Measurements from ENCODE around the gene NMS. TPM values are rescaled to one million over a fixed set of nuclear protein-coding genes. Genes with fewer than 3 reads are reported as not detected.

NMS gene
- total and polyA plus RNA-seq, 2 of the 8 experiments (the other 6 are each of a cell fraction or from before 2014, with no cell fraction given): not detected

GRCh38 chr2:100529900-100530299, 59.6 kb downstream of the NMS start:
- no peak overlapping the region for H3K23ac ChIP-seq (ENCODE audit: insufficient read length)
- H3K4ac ChIP-seq (replicated peaks; ENCODE audit: insufficient read length, low read depth, low read length): no peak overlapping the region
- no peaks in the 10 kb centered on the region for H3K27me3 ChIP-seq (replicated peaks in 1 of 4; ENCODE audit: control insufficient read depth in 3 of 4, extremely low read depth in 1 of 4, insufficient read depth in 3 of 4, low read length in 3 of 4)
- no peaks in the 10 kb centered on the region for H3K79me1 ChIP-seq (ENCODE audit: low read depth, low read length)
- H3K9me3 ChIP-seq (ENCODE audit: insufficient read depth in 2 of 2, low read depth in 1 of 2, low read length in 1 of 2): no peaks in the 10 kb centered on the region
- no peaks in the 10 kb centered on the region for H3K79me2 ChIP-seq (ENCODE audit: control insufficient read depth in 1 of 2, insufficient read depth in 2 of 2, low read length in 2 of 2)
- H2AK5ac ChIP-seq (ENCODE audit: low read depth, low read length): no peak overlapping the region
- POLR2A ChIA-PET (ENCODE audit: partially characterized antibody): no interaction called here
- no peak overlapping the region for H2AFZ ChIP-seq (ENCODE audit: low read length)
- DNase-seq (ENCODE audit: low read depth in 1 of 2, low spot score in 2 of 2): no peak
- no peaks in the 10 kb centered on the region for H4K20me1 ChIP-seq (replicated peaks in 1 of 2; ENCODE audit: control insufficient read depth in 1 of 2, insufficient read depth in 2 of 2, low read length in 2 of 2)
- H3K9ac ChIP-seq (replicated peaks in 1 of 4; ENCODE audit: extremely low read depth in 1 of 4, low read depth in 3 of 4, low read length in 3 of 4): no peak overlapping the region
- H3K36me3 ChIP-seq (ENCODE audit: control insufficient read depth in 2 of 4, insufficient read depth in 4 of 4, low read length in 3 of 4): no peaks in the 10 kb centered on the region
- no peak overlapping the region for H3K4me2 ChIP-seq (ENCODE audit: insufficient read depth in 1 of 2, low read depth in 2 of 2, low read length in 2 of 2)
- H3K27ac ChIP-seq (ENCODE audit: low read depth, low read length): no peak overlapping the region
- no peak overlapping the region for H3K14ac ChIP-seq (ENCODE audit: insufficient read length)
- no peak for FAIRE-seq
- H4K91ac ChIP-seq (replicated peaks; ENCODE audit: insufficient read length, low read length): no peak overlapping the region
- H3K56ac ChIP-seq (replicated peaks; ENCODE audit: insufficient read length, low read depth, low read length): no peak overlapping the region
- H2BK20ac ChIP-seq (ENCODE audit: low read length): no peak overlapping the region
- H2BK12ac ChIP-seq (ENCODE audit: low read depth, low read length): no peak overlapping the region
- H3K4me3 ChIP-seq (ENCODE audit: extremely low read depth in 1 of 4, insufficient read depth in 2 of 4, low read depth in 3 of 4, low read length in 4 of 4): no peak overlapping the region
- TF ChIP-seq RXRA (IDR thresholded peaks at IDR 0.05; ENCODE audit: insufficient read depth, low read depth, low read length) (no peak), EP300 (IDR thresholded peaks at IDR 0.05; ENCODE audit: borderline replicate concordance in 1 of 2, low read depth in 2 of 2, low read length in 2 of 2) (no peak), SP4 (IDR thresholded peaks at IDR 0.05; ENCODE audit: low read length) (no peak), GABPA (IDR thresholded peaks at IDR 0.05; ENCODE audit: borderline replicate concordance, insufficient read depth, low read length) (no peak), CBX8 (IDR thresholded peaks at IDR 0.05; ENCODE audit: borderline replicate concordance, low read depth, low read length) (no peak), CBX5 (IDR thresholded peaks at IDR 0.05; ENCODE audit: low read depth, low read length) (no peak), ASH2L (IDR thresholded peaks at IDR 0.05; ENCODE audit: low read length) (no peak), JUND (IDR thresholded peaks at IDR 0.05; ENCODE audit: low read length) (no peak), CEBPB (IDR thresholded peaks at IDR 0.05; ENCODE audit: low read depth, low read length) (no peak), CTBP2 (IDR thresholded peaks at IDR 0.05; ENCODE audit: borderline replicate concordance, insufficient read depth, insufficient read length, low read length) (no peak), CTCF (IDR thresholded peaks at IDR 0.05; ENCODE audit: control extremely low read depth in 1 of 3, insufficient read depth in 1 of 3, low read depth in 1 of 3, low read length in 3 of 3) (no peak), SP1 (IDR thresholded peaks at IDR 0.05; ENCODE audit: low read depth, low read length) (no peak), POLR2AphosphoS5 (IDR thresholded peaks at IDR 0.05; ENCODE audit: low read depth, low read length) (no peak)
- H2BK15ac ChIP-seq (ENCODE audit: low read length): no peak overlapping the region
- no peak overlapping the region for H4K5ac ChIP-seq (ENCODE audit: insufficient read length, low read depth, low read length)
- no peaks in the 10 kb centered on the region for H3K23me2 ChIP-seq (ENCODE audit: low read depth, low read length)
- no peak overlapping the region for H4K8ac ChIP-seq (ENCODE audit: extremely low read depth, insufficient read depth, low read length)
- no peak overlapping the region for H2BK5ac ChIP-seq (ENCODE audit: low read depth, low read length)
- 96% methylated on average over 6 of the region's 6 CpGs; no CpG with 5 or more reads in 1 of the 2 experiments for WGBS, 2 experiments (ENCODE audit: extremely low coverage in 1 of 2, insufficient coverage in 1 of 2, insufficient read length in 1 of 2, insufficient replicate concordance in 2 of 2, low coverage in 1 of 2, low lambda C conversion rate in 2 of 2, missing lambda C conversion rate in 1 of 2)
- no peak overlapping the region for H3K18ac ChIP-seq (ENCODE audit: extremely low read depth, low read length)
- no peaks in the 10 kb centered on the region for H3K4me1 ChIP-seq (replicated peaks in 1 of 4; ENCODE audit: control insufficient read depth in 3 of 4, insufficient read depth in 4 of 4, low read length in 3 of 4)
- CTCF ChIA-PET (ENCODE audit: partially characterized antibody): interaction anchor here (0.6 kb wide), 1 partner anchor 1458 kb away, joined by 3 read pairs; no protein-coding TSS in a partner anchor
- no peak overlapping the region for H2BK120ac ChIP-seq (replicated peaks; ENCODE audit: low read depth, low read length)

Data from H1 (cell line).